Eye (tissue), 1 donor: ENCODE measurements around the gene ANHX.

Source experiments
- DNase-seq: peaks from one replicate; pipeline ENCODE4 v3.0.0-alpha.2; 2015

ANHX gene

GRCh38 chr12:133202493-133203343, 33.0 kb downstream of the ANHX start:
- DNase-seq, result no peak

GRCh38 chr12:133201888-133202287, 33.8 kb downstream of the ANHX start:
- DNase-seq, result no peak

GRCh38 chr12:133192847-133193246, 42.8 kb downstream of the ANHX start:
- no peak for DNase-seq

- no peak for DNase-seq
Observed at GRCh38 chr12:133190176-133190575, 45.5 kb downstream of the ANHX start.

GRCh38 chr12:133181238-133181959, 54.3 kb downstream of the ANHX start, which contains the start of gene ZNF268:
Gene ZNF268 (plus strand): TSS chr12:133181495. CDS start chr12:133181998, 503 bp downstream.
- DNase-seq, result peak; percentile 99

- DNase-seq, result no peak
Observed at GRCh38 chr12:133180669-133181068, 55.0 kb downstream of the ANHX start.

GRCh38 chr12:133174901-133175300, 60.8 kb downstream of the ANHX start:
- DNase-seq, result no peak

GRCh38 chr12:133172491-133172890, 63.2 kb downstream of the ANHX start:
- DNase-seq, result no peak
